Measurements from ENCODE around the gene SMYD3. TPM values are rescaled to one million over a fixed set of nuclear protein-coding genes. Genes with fewer than 3 reads are reported as not detected.

Gene SMYD3
- total and polyA plus RNA-seq, 10 donors, result 12.5 to 33.1 (median 21.0) TPM

DNA sequence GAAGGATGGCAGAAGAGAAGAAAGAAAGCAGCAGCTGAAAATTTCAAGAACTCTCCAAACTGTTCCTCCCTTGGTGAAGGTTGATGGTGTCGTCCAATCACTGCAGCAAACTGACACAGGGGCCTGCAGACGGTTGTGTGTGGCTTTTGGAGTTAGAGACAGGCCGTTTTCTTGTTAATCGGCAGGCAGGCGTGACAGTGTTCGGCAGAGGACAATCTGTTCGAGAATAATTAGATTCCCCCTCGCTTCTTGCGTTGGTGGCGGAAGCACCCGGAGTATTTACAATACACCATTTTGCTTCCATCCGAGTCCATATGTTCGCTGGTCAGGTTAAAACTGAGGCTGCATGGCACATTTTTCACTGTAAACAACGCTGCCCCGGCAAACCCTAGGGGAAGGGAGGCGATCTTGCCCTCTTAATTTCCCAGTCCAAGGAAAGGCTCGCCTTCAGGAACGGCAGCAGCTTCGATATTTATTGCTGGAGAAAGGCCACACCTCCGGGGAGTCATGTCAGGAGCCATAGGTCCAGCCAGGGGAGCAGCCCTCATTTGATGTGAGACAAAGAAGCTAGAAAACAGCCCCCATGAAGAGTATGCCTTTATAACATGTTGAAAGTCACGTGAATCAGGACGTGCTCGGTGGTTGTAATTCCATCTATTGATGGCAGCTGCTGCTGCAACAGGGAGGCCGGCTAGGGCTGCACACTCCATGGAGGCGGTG is 360.1 kb downstream of the SMYD3 start:
- no peak for DNase-seq
- Histone ChIP-seq H3K36me3 (peaks cover 0 to 17% (median 0%) of the 10 kb centered on the region in 6 donors), H3K27me3 (replicated peaks in 1 of 7) (no peaks in the 10 kb centered on the region), H3K27ac (no peak overlapping the region), H3K9me3 (peaks cover 0 to 20% (median 11%) of the 10 kb centered on the region in 8 donors), H3K4me1 (peaks cover 0 to 3% (median under 1%) of the 10 kb centered on the region in 6 donors), H3K4me3 (no peak overlapping the region)
- WGBS, 5 donors, result 93 to 97% (median 96%) methylated on average over 25 of the region's 25 CpGs
- intact Hi-C loops (cut with DNase I; ENCODE audit: low total_unique reads), result no loop called here
- TF ChIP-seq, protein P1, sequence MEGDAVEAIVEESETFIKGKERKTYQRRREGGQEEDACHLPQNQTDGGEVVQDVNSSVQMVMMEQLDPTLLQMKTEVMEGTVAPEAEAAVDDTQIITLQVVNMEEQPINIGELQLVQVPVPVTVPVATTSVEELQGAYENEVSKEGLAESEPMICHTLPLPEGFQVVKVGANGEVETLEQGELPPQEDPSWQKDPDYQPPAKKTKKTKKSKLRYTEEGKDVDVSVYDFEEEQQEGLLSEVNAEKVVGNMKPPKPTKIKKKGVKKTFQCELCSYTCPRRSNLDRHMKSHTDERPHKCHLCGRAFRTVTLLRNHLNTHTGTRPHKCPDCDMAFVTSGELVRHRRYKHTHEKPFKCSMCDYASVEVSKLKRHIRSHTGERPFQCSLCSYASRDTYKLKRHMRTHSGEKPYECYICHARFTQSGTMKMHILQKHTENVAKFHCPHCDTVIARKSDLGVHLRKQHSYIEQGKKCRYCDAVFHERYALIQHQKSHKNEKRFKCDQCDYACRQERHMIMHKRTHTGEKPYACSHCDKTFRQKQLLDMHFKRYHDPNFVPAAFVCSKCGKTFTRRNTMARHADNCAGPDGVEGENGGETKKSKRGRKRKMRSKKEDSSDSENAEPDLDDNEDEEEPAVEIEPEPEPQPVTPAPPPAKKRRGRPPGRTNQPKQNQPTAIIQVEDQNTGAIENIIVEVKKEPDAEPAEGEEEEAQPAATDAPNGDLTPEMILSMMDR (IDR thresholded peaks at IDR 0.05 in 8 of 11, conservative IDR thresholded peaks at IDR 0.05 in 3 of 11), result no peak
- no peak for TF ChIP-seq POLR2AphosphoS5 (IDR thresholded peaks at IDR 0.05)
- TF ChIP-seq POLR2A (IDR thresholded peaks at IDR 0.05), result no peak

GRCh38 chr1:246145900-246146299 is 361.2 kb downstream of the SMYD3 start:
- Histone ChIP-seq H3K27ac (no peak overlapping the region), H3K36me3 (peaks cover 0 to 17% (median 0%) of the 10 kb centered on the region in 6 donors), H3K4me3 (no peak overlapping the region), H3K27me3 (replicated peaks in 1 of 7) (no peaks in the 10 kb centered on the region), H3K9me3 (peaks cover 0 to 20% (median 11%) of the 10 kb centered on the region in 8 donors), H3K4me1 (no peaks in the 10 kb centered on the region)
- intact Hi-C loops (cut with DNase I; ENCODE audit: low total_unique reads), result no loop called here
- TF ChIP-seq POLR2AphosphoS5 (IDR thresholded peaks at IDR 0.05) (no peak), POLR2A (IDR thresholded peaks at IDR 0.05) (no peak)
- TF ChIP-seq, protein P1 (IDR thresholded peaks at IDR 0.05 in 8 of 11, conservative IDR thresholded peaks at IDR 0.05 in 3 of 11), result no peak
- no peak for DNase-seq
- 88 to 92% (median 92%) methylated on average over 4 of the region's 4 CpGs for WGBS, 5 donors

- peaks cover 0 to 17% (median 0%) of the 10 kb centered on the region in 6 donors for H3K36me3 ChIP-seq
- H3K4me3 ChIP-seq, result no peak overlapping the region
- 93 to 99% (median 95%) methylated on average over 3 of the region's 3 CpGs for WGBS, 5 donors
- H3K27me3 ChIP-seq (replicated peaks in 1 of 7), result no peaks in the 10 kb centered on the region
- H3K27ac ChIP-seq, result no peak overlapping the region
- no peak for TF ChIP-seq POLR2AphosphoS5 (IDR thresholded peaks at IDR 0.05)
- TF ChIP-seq, protein P1 (IDR thresholded peaks at IDR 0.05 in 8 of 11, conservative IDR thresholded peaks at IDR 0.05 in 3 of 11), result no peak
- TF ChIP-seq POLR2A (IDR thresholded peaks at IDR 0.05), result no peak
- peaks cover 0 to 20% (median 11%) of the 10 kb centered on the region in 8 donors for H3K9me3 ChIP-seq
- intact Hi-C loops (cut with DNase I; ENCODE audit: low total_unique reads), result no loop called here
- DNase-seq, result no peak
- no peaks in the 10 kb centered on the region for H3K4me1 ChIP-seq
Measured at GRCh38 chr1:246144931-246145330, 362.1 kb downstream of the SMYD3 start.

DNA sequence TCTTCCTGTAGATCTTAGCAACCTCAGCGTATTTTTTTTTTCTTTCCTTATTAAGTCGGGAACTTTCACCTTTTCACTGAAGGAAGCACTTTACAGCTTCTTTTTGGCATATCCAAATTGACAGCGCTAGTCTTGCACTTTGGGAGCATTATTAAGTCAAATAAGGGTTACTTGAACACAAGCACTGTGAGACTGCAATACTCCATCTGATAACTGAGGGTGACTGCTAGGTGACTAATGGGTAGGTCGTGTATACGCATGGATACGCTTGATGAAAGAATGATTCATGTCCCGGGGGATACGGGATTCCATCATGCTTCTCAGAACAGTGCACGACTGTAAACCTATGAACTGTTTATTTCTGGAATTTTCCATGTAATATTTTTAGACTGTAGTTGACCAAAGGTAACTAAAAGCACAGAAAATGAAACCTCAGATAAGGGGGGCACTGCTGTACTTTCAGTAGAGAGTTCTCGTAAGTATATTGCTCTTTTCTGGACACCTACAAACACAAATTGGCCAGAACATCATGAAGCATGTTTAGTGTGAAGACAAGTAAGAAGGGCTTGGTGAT is 364.7 kb downstream of the SMYD3 start:
- Histone ChIP-seq H3K4me3 (no peak overlapping the region), H3K27me3 (replicated peaks in 1 of 7) (no peaks in the 10 kb centered on the region), H3K36me3 (peaks cover 0 to 6% (median 0%) of the 10 kb centered on the region in 6 donors), H3K9me3 (peaks cover 0 to 2% (median 0%) of the 10 kb centered on the region in 8 donors), H3K4me1 (no peaks in the 10 kb centered on the region), H3K27ac (no peak overlapping the region)
- DNase-seq, result no peak
- no peak for TF ChIP-seq POLR2A (IDR thresholded peaks at IDR 0.05)
- no peak for TF ChIP-seq POLR2AphosphoS5 (IDR thresholded peaks at IDR 0.05)
- TF ChIP-seq, protein P1 (IDR thresholded peaks at IDR 0.05 in 8 of 11, conservative IDR thresholded peaks at IDR 0.05 in 3 of 11), result no peak
- intact Hi-C loops (cut with DNase I; ENCODE audit: low total_unique reads), result no loop called here
- WGBS, 5 donors, result 85 to 94% (median 91%) methylated on average over 10 of the region's 10 CpGs

Measured in spleen (tissue), 11 donors.